ENCODE data around the gene EPB41L2.

EPB41L2 gene

GRCh38 chr6:131029626-131030297, 33.3 kb downstream of the EPB41L2 start:
- no peak for TF ChIP-seq CTCF (IDR thresholded peaks at IDR 0.05; ENCODE audit: borderline replicate concordance, insufficient read depth, low read depth, low read length)

GRCh38 chr6:131027326-131027725, 35.7 kb downstream of the EPB41L2 start:
- no peak for TF ChIP-seq CTCF (IDR thresholded peaks at IDR 0.05; ENCODE audit: borderline replicate concordance, insufficient read depth, low read depth, low read length)
- no peak overlapping the region for H3K4me3 ChIP-seq (ENCODE audit: low read depth, low read length)

More at GRCh38 chr6:131029626-131030297, 33.3 kb downstream of the EPB41L2 start:
- no peak overlapping the region for H3K4me3 ChIP-seq (ENCODE audit: low read depth, low read length)

- no peak overlapping the region for H3K4me3 ChIP-seq (ENCODE audit: low read depth, low read length)
- TF ChIP-seq CTCF (IDR thresholded peaks at IDR 0.05; ENCODE audit: borderline replicate concordance, insufficient read depth, low read depth, low read length): no peak
Observed at GRCh38 chr6:131026243-131026642, 36.8 kb downstream of the EPB41L2 start.

GRCh38 chr6:131024565-131024964, 38.5 kb downstream of the EPB41L2 start:
- no peak for TF ChIP-seq CTCF (IDR thresholded peaks at IDR 0.05; ENCODE audit: borderline replicate concordance, insufficient read depth, low read depth, low read length)
- H3K4me3 ChIP-seq (ENCODE audit: low read depth, low read length): no peak overlapping the region

- H3K4me3 ChIP-seq (ENCODE audit: low read depth, low read length): no peak overlapping the region
- TF ChIP-seq CTCF (IDR thresholded peaks at IDR 0.05; ENCODE audit: borderline replicate concordance, insufficient read depth, low read depth, low read length): no peak
Observed at GRCh38 chr6:131023834-131024504, 39.1 kb downstream of the EPB41L2 start.

- no peak overlapping the region for H3K4me3 ChIP-seq (ENCODE audit: low read depth, low read length)
- no peak for TF ChIP-seq CTCF (IDR thresholded peaks at IDR 0.05; ENCODE audit: borderline replicate concordance, insufficient read depth, low read depth, low read length)
Observed at GRCh38 chr6:131022691-131023090, 40.4 kb downstream of the EPB41L2 start.

- no peak for TF ChIP-seq CTCF (IDR thresholded peaks at IDR 0.05; ENCODE audit: borderline replicate concordance, insufficient read depth, low read depth, low read length)
- no peak overlapping the region for H3K4me3 ChIP-seq (ENCODE audit: low read depth, low read length)
Observed at GRCh38 chr6:131017962-131018361, 45.1 kb downstream of the EPB41L2 start.

All from GM12875 (cell line).